PC-9 (cell line): ENCODE results near the gene MPP1.

Experiments used
- EZH2 ChIP-seq: fragments of 200-600 bp; sonication (generic); IDR thresholded peaks from 2 replicates; pipeline ENCODE4 v1.8.0; 2017; ENCODE audit warnings: antibody characterized with exemption, low read depth
- TF ChIP-seq, protein P1 (sequence below): fragments of 200-600 bp; sonication (generic); conservative IDR thresholded peaks from 2 replicates; pipeline ENCODE4 v1.6.1; 2017; ENCODE audit warnings: mixed run types, antibody characterized with exemption, mild to moderate bottlenecking, moderate library complexity

DNA sequence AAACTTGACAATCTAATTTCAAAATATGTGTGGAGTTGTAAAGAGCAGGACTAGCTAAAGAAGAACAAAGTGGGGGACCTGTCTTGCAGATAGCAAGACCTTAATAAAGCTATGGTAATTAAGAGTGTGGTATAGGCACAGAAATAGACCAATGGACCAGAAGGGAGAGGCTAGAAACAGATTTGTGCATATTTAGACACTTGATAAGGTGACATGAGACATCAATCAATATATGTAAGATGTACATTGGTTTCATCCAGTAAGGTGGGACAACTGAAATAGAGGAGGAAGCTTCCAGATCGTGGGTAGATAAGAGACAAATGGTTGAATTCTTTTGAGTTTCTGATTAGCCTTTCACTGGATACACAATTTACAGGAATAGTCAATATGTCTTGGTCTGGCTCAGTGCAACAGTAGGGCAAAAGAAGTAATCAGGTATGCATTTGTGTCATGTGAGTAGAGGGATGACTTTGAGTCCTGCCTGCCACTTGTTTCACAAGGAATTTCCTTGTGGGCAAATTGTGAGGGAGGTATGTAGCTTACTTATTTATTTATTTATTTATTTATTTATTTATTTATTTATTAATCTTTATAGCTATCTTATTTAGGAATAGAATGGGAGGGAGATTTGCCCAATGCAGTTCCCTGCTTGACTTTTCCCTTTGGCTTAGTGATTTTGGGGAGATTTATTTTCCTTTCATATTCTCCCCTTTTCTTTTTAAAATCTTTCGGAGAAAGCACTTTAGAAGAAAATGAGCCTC lies 7.2 kb upstream of the MPP1 start:
- TF ChIP-seq, protein P1, sequence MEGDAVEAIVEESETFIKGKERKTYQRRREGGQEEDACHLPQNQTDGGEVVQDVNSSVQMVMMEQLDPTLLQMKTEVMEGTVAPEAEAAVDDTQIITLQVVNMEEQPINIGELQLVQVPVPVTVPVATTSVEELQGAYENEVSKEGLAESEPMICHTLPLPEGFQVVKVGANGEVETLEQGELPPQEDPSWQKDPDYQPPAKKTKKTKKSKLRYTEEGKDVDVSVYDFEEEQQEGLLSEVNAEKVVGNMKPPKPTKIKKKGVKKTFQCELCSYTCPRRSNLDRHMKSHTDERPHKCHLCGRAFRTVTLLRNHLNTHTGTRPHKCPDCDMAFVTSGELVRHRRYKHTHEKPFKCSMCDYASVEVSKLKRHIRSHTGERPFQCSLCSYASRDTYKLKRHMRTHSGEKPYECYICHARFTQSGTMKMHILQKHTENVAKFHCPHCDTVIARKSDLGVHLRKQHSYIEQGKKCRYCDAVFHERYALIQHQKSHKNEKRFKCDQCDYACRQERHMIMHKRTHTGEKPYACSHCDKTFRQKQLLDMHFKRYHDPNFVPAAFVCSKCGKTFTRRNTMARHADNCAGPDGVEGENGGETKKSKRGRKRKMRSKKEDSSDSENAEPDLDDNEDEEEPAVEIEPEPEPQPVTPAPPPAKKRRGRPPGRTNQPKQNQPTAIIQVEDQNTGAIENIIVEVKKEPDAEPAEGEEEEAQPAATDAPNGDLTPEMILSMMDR: no peak
- no peak for TF ChIP-seq EZH2
